Measurements from ENCODE around the gene DNMBP.

- TF ChIP-seq CTCF (IDR thresholded peaks at IDR 0.05) (no peak), EZH2 (IDR thresholded peaks at IDR 0.05) (no peak), EZH2phosphoT487 (IDR thresholded peaks at IDR 0.05) (no peak)
Measured at GRCh38 chr10:100004805-100005510, 4.8 kb downstream of the DNMBP start.

Data from neural progenitor cell (in vitro differentiated cells).